ENCODE measurements around the gene LAMC1. TPM values are rescaled to one million over a fixed set of nuclear protein-coding genes. Genes with fewer than 3 reads are reported as not detected.

The LAMC1 gene
- total and polyA plus RNA-seq, 2 experiments from 2014 or later, result 18.4 to 116 TPM

GRCh38 chr1:182996816-182997215 lies 26.4 kb upstream of the LAMC1 start (continued):
- no peak for TF ChIP-seq ZNF462 (CRISPR knock-in tag; IDR thresholded peaks at IDR 0.05)
- TF ChIP-seq POLR2AphosphoS5 (IDR thresholded peaks at IDR 0.05; ENCODE audit: low read depth), result no peak
- no peak for TF ChIP-seq JUNB (IDR thresholded peaks at IDR 0.05; ENCODE audit: unreplicated experiment)
- no peak for TF ChIP-seq ZNF331 (CRISPR knock-in tag; IDR thresholded peaks at IDR 0.05; ENCODE audit: low read depth)

GRCh38 chr1:182998482-182998881 lies 24.7 kb upstream of the LAMC1 start:
- DNase-seq (ENCODE audit: low spot score), result no peak
- Histone ChIP-seq H2AFZ (no peak overlapping the region), H3K36me3 (ENCODE audit: insufficient read depth) (no peaks in the 10 kb centered on the region), H3K4me1 (ENCODE audit: insufficient read depth) (no peaks in the 10 kb centered on the region), H4K20me1 (replicated peaks; ENCODE audit: insufficient read depth) (no peaks in the 10 kb centered on the region), H3K4me2 (no peak overlapping the region), H3F3A (replicated peaks; ENCODE audit: low read depth) (no peaks in the 10 kb centered on the region), H3K27me3 (ENCODE audit: insufficient read depth) (no peaks in the 10 kb centered on the region), H3K27ac (ENCODE audit: low read depth) (no peak overlapping the region), H3K9me2 (ENCODE audit: insufficient read depth) (peaks cover 5% of the 10 kb centered on the region; the same call in 1 of the 2 replicates), H3K79me2 (replicated peaks; ENCODE audit: insufficient read depth) (no peaks in the 10 kb centered on the region), H3K4me3 (no peak overlapping the region)
- Mint-ChIP-seq H3K27me3 (ENCODE audit: insufficient read depth, low read depth, poor library complexity) (no peaks in the 10 kb centered on the region), H3K9me3 (no peaks in the 10 kb centered on the region; the same call in 2 of the 3 replicates), H3K27ac (no peak overlapping the region), H3K4me3 (no peak overlapping the region), H3K36me3 (ENCODE audit: low read depth) (no peaks in the 10 kb centered on the region), H3K4me1 (no peaks in the 10 kb centered on the region; the same call in 2 of the 3 replicates)
- ATAC-seq, result no peak
- no peak for TF ChIP-seq ZNF331 (CRISPR knock-in tag; IDR thresholded peaks at IDR 0.05; ENCODE audit: low read depth)
- no peak for TF ChIP-seq NANOG (IDR thresholded peaks at IDR 0.05; ENCODE audit: borderline replicate concordance)
- no peak for TF ChIP-seq ETS1 (IDR thresholded peaks at IDR 0.05)
- TF ChIP-seq JUNB (IDR thresholded peaks at IDR 0.05; ENCODE audit: unreplicated experiment), result no peak
- TF ChIP-seq STAT1 (IDR thresholded peaks at IDR 0.05; ENCODE audit: unreplicated experiment), result no peak
- no peak for TF ChIP-seq ZNF462 (CRISPR knock-in tag; IDR thresholded peaks at IDR 0.05)

Measured in GM23338 (cell line).